BLaER1 treated with 17β-estradiol and CSF1 and Interleukin-3, amounts not matched to agents 10 nM and 100 nM (cell line): ENCODE results near the gene RUNX1.

Experiments used
- H3K27ac ChIP-seq, 11 experiments: shearing (Covaris generic); formaldehyde crosslinking; 2 replicates each; pipeline ENCODE4 v1.8.1; 2022
- H3K27me3 ChIP-seq, 11 experiments: shearing (Covaris generic); formaldehyde crosslinking; 2 replicates each; pipeline ENCODE4 v1.8.1; 2022
- H3K36me3 ChIP-seq, 11 experiments: shearing (Covaris generic); formaldehyde crosslinking; 2 replicates each; pipeline ENCODE4 v1.8.1; 2022
- H3K4me1 ChIP-seq, 10 experiments: shearing (Covaris generic); formaldehyde crosslinking; 2 replicates each; pipeline ENCODE4 v1.8.1; 2022
- H3K4me2 ChIP-seq, 11 experiments: shearing (Covaris generic); formaldehyde crosslinking; 2 replicates each; pipeline ENCODE4 v1.8.1; 2022
- H3K4me3 ChIP-seq, 10 experiments: shearing (Covaris generic); formaldehyde crosslinking; 2 replicates each; pipeline ENCODE4 v1.8.1; 2022
- H3K9ac ChIP-seq, 11 experiments: shearing (Covaris generic); formaldehyde crosslinking; 2 replicates each; pipeline ENCODE4 v1.8.1; 2022
- H3K9me3 ChIP-seq, 11 experiments: shearing (Covaris generic); formaldehyde crosslinking; replicated peaks in 1 of 11; 2 replicates each; pipeline ENCODE4 v1.8.1; 2022
- H4K20me1 ChIP-seq, 11 experiments: shearing (Covaris generic); formaldehyde crosslinking; 2 replicates each; pipeline ENCODE4 v1.8.1; 2022
- Cebpa-rat ChIP-seq, 11 experiments: shearing (Covaris generic); IDR thresholded peaks; 2 replicates each; pipeline ENCODE4 v1.8.1; 2022

The RUNX1 gene

GRCh38 chr21:34936883-34937563 lies 112.1 kb downstream of the RUNX1 start:
- Histone ChIP-seq H3K9ac (peak overlapping the region in 8 of 11 experiments; percentile 7 to 62 (median 52); a peak in 11 of 22 replicates), H3K36me3 (peaks cover 0 to 58% (median 12%) of the 10 kb centered on the region in 11 experiments; a peak in 11 of 22 replicates), H3K27ac (peak overlapping the region in 9 of 11 experiments; percentile 18 to 57 (median 46); a peak in 15 of 22 replicates), H3K27me3 (no peaks in the 10 kb centered on the region), H4K20me1 (peaks cover 0 to 89% (median 18%) of the 10 kb centered on the region in 11 experiments; a peak in 10 of 22 replicates), H3K9me3 (no peaks in the 10 kb centered on the region), H3K4me1 (peaks cover 69 to 99% (median 85%) of the 10 kb centered on the region in 10 experiments), H3K4me2 (peak overlapping the region; percentile 70 to 92 (median 80); a peak in 21 of 22 replicates), H3K4me3 (peak overlapping the region in 6 of 10 experiments; percentile 6 to 40 (median 34); a peak in 7 of 20 replicates)
- no peak for TF ChIP-seq Cebpa-rat (IDR thresholded peaks at IDR 0.05)

GRCh38 chr21:34936371-34936789 lies 112.7 kb downstream of the RUNX1 start:
- peaks cover 0 to 83% (median 18%) of the 10 kb centered on the region in 11 experiments; a peak in 10 of 22 replicates for H4K20me1 ChIP-seq
- H3K36me3 ChIP-seq: peaks cover 0 to 65% (median 14%) of the 10 kb centered on the region in 11 experiments; a peak in 13 of 22 replicates
- no peak for TF ChIP-seq Cebpa-rat (IDR thresholded peaks at IDR 0.05)
- H3K27ac ChIP-seq: peak overlapping the region in 9 of 11 experiments; percentile 18 to 57 (median 46); a peak in 15 of 22 replicates
- peak overlapping the region; percentile 70 to 92 (median 80) for H3K4me2 ChIP-seq
- peaks cover 69 to 93% (median 83%) of the 10 kb centered on the region in 10 experiments for H3K4me1 ChIP-seq
- peak overlapping the region in 10 of 11 experiments; percentile 4 to 62 (median 51); a peak in 17 of 22 replicates for H3K9ac ChIP-seq
- H3K4me3 ChIP-seq: peak overlapping the region in 9 of 10 experiments; percentile 6 to 40 (median 33); a peak in 12 of 20 replicates
- no peaks in the 10 kb centered on the region for H3K27me3 ChIP-seq
- no peaks in the 10 kb centered on the region for H3K9me3 ChIP-seq

GRCh38 chr21:34935898-34936297 lies 113.2 kb downstream of the RUNX1 start:
- H3K4me3 ChIP-seq: peak overlapping the region in 6 of 10 experiments; percentile 25 to 38 (median 33); a peak in 9 of 20 replicates
- H3K9ac ChIP-seq: peak overlapping the region in 7 of 11 experiments; percentile 6 to 57 (median 49); a peak in 9 of 22 replicates
- H3K27ac ChIP-seq: peak overlapping the region in 8 of 11 experiments; percentile 37 to 57 (median 50); a peak in 16 of 22 replicates
- peak overlapping the region; percentile 70 to 92 (median 80) for H3K4me2 ChIP-seq
- peaks cover 0 to 63% (median 14%) of the 10 kb centered on the region in 11 experiments; a peak in 14 of 22 replicates for H3K36me3 ChIP-seq
- TF ChIP-seq Cebpa-rat (IDR thresholded peaks at IDR 0.05): no peak
- H3K9me3 ChIP-seq: no peaks in the 10 kb centered on the region
- H3K4me1 ChIP-seq: peaks cover 69 to 88% (median 79%) of the 10 kb centered on the region in 10 experiments
- no peaks in the 10 kb centered on the region for H3K27me3 ChIP-seq
- H4K20me1 ChIP-seq: peaks cover 0 to 79% (median 18%) of the 10 kb centered on the region in 11 experiments; a peak in 10 of 22 replicates

GRCh38 chr21:34935452-34935851 lies 113.7 kb downstream of the RUNX1 start:
- Histone ChIP-seq H3K4me3 (no peak overlapping the region), H3K27ac (peak overlapping the region in 8 of 11 experiments; percentile 37 to 57 (median 50); a peak in 15 of 22 replicates), H3K9me3 (no peaks in the 10 kb centered on the region), H3K4me1 (peaks cover 65 to 84% (median 74%) of the 10 kb centered on the region in 10 experiments), H3K27me3 (no peaks in the 10 kb centered on the region), H3K4me2 (peak overlapping the region; percentile 70 to 92 (median 80)), H3K9ac (peak overlapping the region in 2 of 11 experiments; percentile 56 to 57; a peak in 2 of 22 replicates), H4K20me1 (peaks cover 0 to 77% (median 18%) of the 10 kb centered on the region in 11 experiments; a peak in 9 of 22 replicates), H3K36me3 (peaks cover 0 to 63% (median 14%) of the 10 kb centered on the region in 11 experiments; a peak in 14 of 22 replicates)
- no peak for TF ChIP-seq Cebpa-rat (IDR thresholded peaks at IDR 0.05)

GRCh38 chr21:34934350-34934749 lies 114.8 kb downstream of the RUNX1 start:
- Histone ChIP-seq H3K27ac (peak overlapping the region in 9 of 11 experiments; percentile 19 to 65 (median 41); a peak in 14 of 22 replicates), H3K9ac (no peak overlapping the region; a peak in 1 of 22 replicates), H3K36me3 (peaks cover 0 to 62% (median 16%) of the 10 kb centered on the region in 11 experiments; a peak in 13 of 22 replicates), H3K4me3 (peak overlapping the region in 1 of 10 experiments; percentile 42; a peak in 2 of 20 replicates), H3K27me3 (no peaks in the 10 kb centered on the region), H4K20me1 (peaks cover 0 to 66% (median 11%) of the 10 kb centered on the region in 11 experiments; a peak in 9 of 22 replicates), H3K4me1 (peaks cover 54 to 73% (median 64%) of the 10 kb centered on the region in 10 experiments), H3K4me2 (peak overlapping the region; percentile 67 to 87 (median 74)), H3K9me3 (no peaks in the 10 kb centered on the region)
- no peak for TF ChIP-seq Cebpa-rat (IDR thresholded peaks at IDR 0.05)

GRCh38 chr21:34933609-34934335 lies 115.3 kb downstream of the RUNX1 start:
- Histone ChIP-seq H4K20me1 (peaks cover 0 to 63% (median 6%) of the 10 kb centered on the region in 11 experiments; a peak in 9 of 22 replicates), H3K27ac (peak overlapping the region in 9 of 11 experiments; percentile 19 to 65 (median 41); a peak in 15 of 22 replicates), H3K4me3 (peak overlapping the region in 1 of 10 experiments; percentile 42; a peak in 2 of 20 replicates), H3K9ac (peak overlapping the region in 6 of 11 experiments; percentile 11 to 50 (median 20); a peak in 6 of 22 replicates), H3K9me3 (no peaks in the 10 kb centered on the region), H3K4me2 (peak overlapping the region; percentile 67 to 87 (median 74)), H3K27me3 (no peaks in the 10 kb centered on the region), H3K36me3 (peaks cover 0 to 64% (median 22%) of the 10 kb centered on the region in 11 experiments; a peak in 14 of 22 replicates), H3K4me1 (peaks cover 48 to 73% (median 62%) of the 10 kb centered on the region in 10 experiments)
- no peak for TF ChIP-seq Cebpa-rat (IDR thresholded peaks at IDR 0.05)

- TF ChIP-seq Cebpa-rat (IDR thresholded peaks at IDR 0.05): no peak
Measured at GRCh38 chr21:34932233-34932632, 116.9 kb downstream of the RUNX1 start.

GRCh38 chr21:34930971-34931370 lies 118.1 kb downstream of the RUNX1 start:
- H3K27me3 ChIP-seq: no peaks in the 10 kb centered on the region
- no peak overlapping the region for H3K9ac ChIP-seq
- no peaks in the 10 kb centered on the region for H3K9me3 ChIP-seq
- no peak overlapping the region for H3K27ac ChIP-seq
- H4K20me1 ChIP-seq: peaks cover 0 to 59% (median 6%) of the 10 kb centered on the region in 11 experiments; a peak in 9 of 22 replicates
- H3K4me1 ChIP-seq: peaks cover 44 to 73% (median 59%) of the 10 kb centered on the region in 10 experiments
- H3K36me3 ChIP-seq: peaks cover 0 to 88% (median 35%) of the 10 kb centered on the region in 11 experiments; a peak in 14 of 22 replicates
- H3K4me2 ChIP-seq: no peak overlapping the region
- no peak overlapping the region for H3K4me3 ChIP-seq
- no peak for TF ChIP-seq Cebpa-rat (IDR thresholded peaks at IDR 0.05)

More at GRCh38 chr21:34932233-34932632, 116.9 kb downstream of the RUNX1 start:
- no peak overlapping the region; a peak in 2 of 22 replicates for H3K4me2 ChIP-seq
- H3K27me3 ChIP-seq: no peaks in the 10 kb centered on the region
- H3K36me3 ChIP-seq: peaks cover 0 to 80% (median 31%) of the 10 kb centered on the region in 11 experiments; a peak in 14 of 22 replicates
- no peaks in the 10 kb centered on the region for H3K9me3 ChIP-seq
- H3K4me1 ChIP-seq: peaks cover 44 to 73% (median 62%) of the 10 kb centered on the region in 10 experiments
- no peak overlapping the region for H3K4me3 ChIP-seq
- H3K27ac ChIP-seq: no peak overlapping the region
- no peak overlapping the region for H3K9ac ChIP-seq
- peaks cover 0 to 63% (median 6%) of the 10 kb centered on the region in 11 experiments; a peak in 10 of 22 replicates for H4K20me1 ChIP-seq
